Endothelial cell of umbilical vein (primary cell): ENCODE results near the gene CKLF. TPM values are rescaled to one million over a fixed set of nuclear protein-coding genes. Genes with fewer than 3 reads are reported as not detected.

Source experiments
- Bru-seq: library from RNA; stranded (reverse); fragments of 400-500 nt; gene quantifications from one replicate; lab custom pipeline; 2021; lab: Mats Ljungman, UMichigan
- BruChase-seq, 2 experiments: library from RNA; stranded (reverse); fragments of 400-500 nt; gene quantifications; one replicate each; lab custom pipeline; 2021; lab: Mats Ljungman, UMichigan
- BruUV-seq: library from RNA; stranded (reverse); fragments of 400-500 nt; replicated peaks from 2 replicates; lab custom pipeline; 2021; lab: Mats Ljungman, UMichigan
- CTCF ChIA-PET: fragments of 300-600, 350-600 bp; sonication (Branson Sonifier 250); formaldehyde crosslinking; loops from one replicate; lab custom pipeline; 2021; ENCODE audit warnings: antibody characterized with exemption, inconsistent platforms; lab: Charles Lee
- POLR2A ChIA-PET: fragments of 300-600, 350-600 bp; sonication (Branson Sonifier 250); formaldehyde crosslinking; loops from one replicate; lab custom pipeline; 2021; ENCODE audit warnings: antibody characterized with exemption, inconsistent platforms; lab: Charles Lee
- DNase-seq: peaks from one replicate; pipeline ENCODE4 v3.0.0-alpha.2; 2011; ENCODE audit warnings: low read depth, low spot score
- FAIRE-seq: peaks from 2 replicates; lab custom pipeline; 2011; peaks lifted over from hg19 to GRCh38; lab: Jason Lieb, UNC
- H2AFZ ChIP-seq: 2 replicates; pipeline ENCODE4 v1.6.0; 2012; ENCODE audit warnings: low read depth, low read length, control low read depth, inconsistent platforms
- H3K27ac ChIP-seq: 2 replicates; pipeline ENCODE4 v1.5.1; 2011; ENCODE audit warnings: low read depth, mild to moderate bottlenecking, control low read depth, low read length, moderate library complexity; ENCODE audit not compliant: insufficient read depth
- H3K27me3 ChIP-seq, 2 experiments: 2 replicates each; pipeline versions ENCODE4 v1.6.0 to v1.6.1; 2011; ENCODE audit warnings: low read length in 2 of 2, mixed read lengths in 1 of 2; ENCODE audit not compliant: control insufficient read depth in 2 of 2, insufficient read depth in 2 of 2
- H3K36me3 ChIP-seq, 2 experiments: 2 replicates in 1 of 2; 3 replicates in 1 of 2; pipeline ENCODE4 v1.5.1; 2011; ENCODE audit warnings: low read length in 2 of 2, mild to moderate bottlenecking in 1 of 2, moderate library complexity in 1 of 2; ENCODE audit not compliant: control insufficient read depth in 2 of 2, insufficient read depth in 2 of 2; ENCODE audit errors: extremely low read depth in 1 of 2
- H3K4me1 ChIP-seq: 3 replicates; pipeline ENCODE4 v1.5.1; 2011; ENCODE audit warnings: mild to moderate bottlenecking, low read length; ENCODE audit not compliant: control insufficient read depth, insufficient read depth; ENCODE audit errors: extremely low read depth
- H3K4me2 ChIP-seq: 2 replicates; pipeline ENCODE4 v1.6.1; 2011; ENCODE audit warnings: low read length, control low read depth, mixed read lengths; ENCODE audit not compliant: insufficient read depth
- H3K4me3 ChIP-seq, 3 experiments: fragments of 200-600 bp in 1 of 3; sonication (generic), shearing (Covaris generic) in 1 of 3; replicated peaks in 1 of 3; 2 replicates each; pipeline ENCODE4 v1.5.1; 2011 to 2016; ENCODE audit warnings: control low read depth in 3 of 3, low read length in 3 of 3, mild to moderate bottlenecking in 2 of 3, inconsistent platforms in 1 of 3, low read depth in 1 of 3, moderate library complexity in 1 of 3; ENCODE audit not compliant: insufficient read depth in 1 of 3
- H3K79me2 ChIP-seq: 2 replicates; pipeline ENCODE4 v1.6.0; 2012; ENCODE audit warnings: low read length, inconsistent platforms; ENCODE audit not compliant: control insufficient read depth, insufficient read depth
- H3K9ac ChIP-seq: replicated peaks from 2 replicates; pipeline ENCODE3; 2011; ENCODE audit warnings: low read length, control low read depth; ENCODE audit not compliant: insufficient read depth; ENCODE audit errors: extremely low read depth
- H3K9me1 ChIP-seq: replicated peaks from 3 replicates; pipeline ENCODE4 v1.6.0; 2011; ENCODE audit warnings: mild to moderate bottlenecking, low read length; ENCODE audit not compliant: control insufficient read depth, insufficient read depth; ENCODE audit errors: extremely low read depth
- H3K9me3 ChIP-seq: replicated peaks from 2 replicates; pipeline ENCODE4 v1.5.1; 2012; ENCODE audit warnings: low read length, inconsistent platforms; ENCODE audit not compliant: control insufficient read depth, insufficient read depth
- H4K20me1 ChIP-seq: replicated peaks from 2 replicates; pipeline ENCODE3; 2011; ENCODE audit warnings: mild to moderate bottlenecking, low read length; ENCODE audit not compliant: control insufficient read depth, insufficient read depth; ENCODE audit errors: extremely low read depth
- GATA2 ChIP-seq: IDR thresholded peaks from 2 replicates; pipeline ENCODE4 v1.7.0; 2011; ENCODE audit warnings: low read depth, mild to moderate bottlenecking, moderate library complexity, mixed read lengths, low read length; ENCODE audit not compliant: insufficient read length, insufficient read depth
- POLR2A ChIP-seq: IDR thresholded peaks from 2 replicates; pipeline ENCODE4 v1.6.1; 2012; ENCODE audit warnings: low read depth, mild to moderate bottlenecking, control low read depth, low read length
- POLR2AphosphoS5 ChIP-seq: IDR thresholded peaks from 2 replicates; pipeline ENCODE4 v1.6.1; 2012; ENCODE audit warnings: low read depth, mild to moderate bottlenecking, control low read depth, low read length, moderate library complexity; ENCODE audit not compliant: insufficient read depth
- dilution Hi-C: fragments of 300-500 bp; cut with MboI; formaldehyde crosslinking; loops from one replicate; pipeline ENCODE4 v1.15.0; 2019; ENCODE audit warnings: low sequenced_read_pairs; ENCODE audit not compliant: extremely low pct_ligation_motif_present
- intact Hi-C: fragments of 100-400 bp; cut with micrococcal nuclease; formaldehyde crosslinking; loops from one replicate; pipeline ENCODE4 v1.10.0; 2022
- long read RNA-seq: library from polyadenylated mRNA; stranded (forward); transcript quantifications from one replicate; pipeline ENCODE4 v2.0.0, GENCODE V29; 2021
- polyA minus RNA-seq, 3 experiments: library from RNA; depleted of rRNA, polyadenylated mRNA; stranded (reverse); fragments of >200 nt; gene quantifications; 1 replicate in 1 of 3; 2 replicates in 2 of 3; pipeline ENCODE4 v1.2.3, GENCODE V29; 2011
- polyA plus RNA-seq, 4 experiments: library from polyadenylated mRNA; depleted of rRNA in 3 of 4; stranded (reverse) in 3 of 4; unstranded in 1 of 4; fragments of >200 nt; gene quantifications; 2 replicates each; pipeline versions ENCODE4 v1.2.1 to v1.2.3, GENCODE V29; 2011 to 2012; ENCODE audit warnings: missing spikeins in 1 of 4
- total RNA-seq: library from RNA; stranded (reverse); gene quantifications from 2 replicates; pipeline ENCODE4 v1.2.3, GENCODE V29; 2021
- TF ChIP-seq, protein P1 (sequence below): IDR thresholded peaks from 2 replicates; pipeline ENCODE4 v1.6.1; 2011; ENCODE audit not compliant: insufficient read depth, insufficient read length

Gene CKLF, protein sequence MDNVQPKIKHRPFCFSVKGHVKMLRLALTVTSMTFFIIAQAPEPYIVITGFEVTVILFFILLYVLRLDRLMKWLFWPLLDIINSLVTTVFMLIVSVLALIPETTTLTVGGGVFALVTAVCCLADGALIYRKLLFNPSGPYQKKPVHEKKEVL
- total RNA-seq (80.0 and 93.4 TPM in 2 replicates), polyA plus RNA-seq (197 and 209 TPM in 2 replicates), polyA minus RNA-seq (49.7 and 62.3 TPM in 2 replicates), Bru-seq, nascent RNA (percentile 88 among the genes with signal in this experiment), BruChase-seq, experiment 1, labeled RNA remaining after a 6-hour chase (percentile 99 among the genes with signal in this experiment), BruChase-seq, experiment 2, labeled RNA remaining after a 2-hour chase (percentile 97 among the genes with signal in this experiment)
- polyA plus RNA-seq (2011; cell fraction: cytosol; rRNA removed): 174 and 175 TPM in 2 replicates
- 54.0 and 61.7 TPM in 2 replicates for polyA plus RNA-seq (2011; cell fraction: nucleus; rRNA removed)
- polyA plus RNA-seq (2012): 85.6 and 95.1 TPM in 2 replicates
- polyA minus RNA-seq (2011; cell fraction: cytosol; rRNA and poly(A)+ RNA removed): 38.7 TPM
- 9.4 and 9.9 TPM in 2 replicates for polyA minus RNA-seq (2011; cell fraction: nucleus; rRNA and poly(A)+ RNA removed)
- long read RNA-seq, transcript CKLF-201 (4 exons, 669 nt): minor isoform, 101 of 344 reads
- long read RNA-seq, transcript CKLF-202 (3 exons, 571 nt): minor isoform, 8 of 344 reads
- long read RNA-seq, transcript CKLF-203 (3 exons, 508 nt): major isoform, 209 of 344 reads
- long read RNA-seq, transcript CKLF-206 (2 exons, 564 nt): minor isoform, 10 of 344 reads
- long read RNA-seq, partial matches to known transcripts: 5 of 344 reads
- long read RNA-seq, other reads (novel, unspliced or antisense): 10 of 344 reads

DNA sequence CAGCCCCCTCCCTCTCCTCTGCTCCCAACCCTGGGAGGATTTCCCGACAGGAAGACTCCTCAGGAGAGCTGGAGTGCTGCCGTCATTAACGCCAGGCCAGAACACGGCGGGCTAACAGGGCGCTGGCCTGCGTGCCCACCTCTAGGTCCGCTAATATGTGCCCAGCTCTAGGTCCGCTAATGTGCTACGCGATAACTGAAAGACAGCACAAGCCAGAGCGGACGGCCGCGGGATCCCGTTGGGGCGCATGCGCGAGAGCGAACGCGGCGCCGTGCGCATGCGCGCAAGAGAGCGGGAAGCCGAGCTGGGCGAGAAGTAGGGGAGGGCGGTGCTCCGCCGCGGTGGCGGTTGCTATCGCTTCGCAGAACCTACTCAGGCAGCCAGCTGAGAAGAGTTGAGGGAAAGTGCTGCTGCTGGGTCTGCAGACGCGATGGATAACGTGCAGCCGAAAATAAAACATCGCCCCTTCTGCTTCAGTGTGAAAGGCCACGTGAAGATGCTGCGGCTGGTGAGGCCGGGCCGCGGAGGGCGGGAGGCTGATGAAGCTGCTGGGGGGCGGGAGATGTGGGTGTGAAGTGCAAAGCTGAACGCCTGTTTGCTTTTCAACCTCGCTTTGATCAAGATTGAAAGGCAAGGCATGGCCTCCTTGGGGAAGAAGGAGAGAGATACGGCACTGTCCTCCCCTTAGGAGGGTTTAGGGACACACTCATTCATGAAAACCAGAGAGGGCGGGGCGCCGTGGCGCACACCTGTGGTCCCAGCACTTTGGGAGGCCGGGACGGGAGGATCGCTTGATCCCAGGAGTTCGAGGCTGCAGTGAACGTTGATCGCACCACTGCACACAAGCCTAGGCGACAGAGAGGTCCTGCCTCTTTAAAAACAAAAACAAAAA, at the start of gene CKLF:
TSS of gene CKLF (plus strand) at position 291 of the 892 bp plus-strand sequence. CDS start at position 431, 140 bp downstream.
- Histone ChIP-seq H3K36me3 (no peaks in the 10 kb centered on the region), H4K20me1 (no peaks in the 10 kb centered on the region), H3K4me3 (peak within 1 kb of the TSS; percentile 13 to 65 (median 57)), H3K27ac (peak within 1 kb of the TSS; percentile 65), H3K9me3 (no peaks in the 10 kb centered on the region), H3K4me1 (peaks cover 32% of the 10 kb centered on the region), H3K9ac (peak within 1 kb of the TSS; percentile 69), H2AFZ (peak within 1 kb of the TSS; percentile 79), H3K4me2 (peak within 1 kb of the TSS; percentile 94), H3K79me2 (peaks cover 40% of the 10 kb centered on the region), H3K9me1 (no peaks in the 10 kb centered on the region), H3K27me3 (no peaks in the 10 kb centered on the region)
- peak; percentile 83 for TF ChIP-seq POLR2A
- peak; percentile 69 for TF ChIP-seq POLR2AphosphoS5
- TF ChIP-seq, protein P1, sequence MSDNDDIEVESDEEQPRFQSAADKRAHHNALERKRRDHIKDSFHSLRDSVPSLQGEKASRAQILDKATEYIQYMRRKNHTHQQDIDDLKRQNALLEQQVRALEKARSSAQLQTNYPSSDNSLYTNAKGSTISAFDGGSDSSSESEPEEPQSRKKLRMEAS: peak; percentile 39
- TF ChIP-seq GATA2: no peak
- dilution Hi-C loops (no loop called here), intact Hi-C loops (loop anchor here (1.0 to 2.0 kb wide), 3 partner anchors 28 to 52 kb away; partner anchors contain the start of gene CMTM3)
- FAIRE-seq (peak; percentile 90), DNase-seq (peak; percentile 96)
- CTCF ChIA-PET: interaction anchor here (0.7 to 4.2 kb wide), 13 partner anchors 10 to 146 kb away, joined by 3 to 15 read pairs (median 4); partner anchors contain the start of gene CMTM3
- TSS peak; percentile 27 for BruUV-seq
- POLR2A ChIA-PET: interaction anchor here (0.7 kb wide), 1 partner anchor 40 kb away, joined by 4 read pairs; no protein-coding TSS in a partner anchor
